ENCODE data around the gene KPTN. TPM values are rescaled to one million over a fixed set of nuclear protein-coding genes. Genes with fewer than 3 reads are reported as not detected.

KPTN gene
- 3.3 and 6.5 TPM in 2 replicates for total RNA-seq (2014; rRNA removed; shearing (Covaris generic))

DNA sequence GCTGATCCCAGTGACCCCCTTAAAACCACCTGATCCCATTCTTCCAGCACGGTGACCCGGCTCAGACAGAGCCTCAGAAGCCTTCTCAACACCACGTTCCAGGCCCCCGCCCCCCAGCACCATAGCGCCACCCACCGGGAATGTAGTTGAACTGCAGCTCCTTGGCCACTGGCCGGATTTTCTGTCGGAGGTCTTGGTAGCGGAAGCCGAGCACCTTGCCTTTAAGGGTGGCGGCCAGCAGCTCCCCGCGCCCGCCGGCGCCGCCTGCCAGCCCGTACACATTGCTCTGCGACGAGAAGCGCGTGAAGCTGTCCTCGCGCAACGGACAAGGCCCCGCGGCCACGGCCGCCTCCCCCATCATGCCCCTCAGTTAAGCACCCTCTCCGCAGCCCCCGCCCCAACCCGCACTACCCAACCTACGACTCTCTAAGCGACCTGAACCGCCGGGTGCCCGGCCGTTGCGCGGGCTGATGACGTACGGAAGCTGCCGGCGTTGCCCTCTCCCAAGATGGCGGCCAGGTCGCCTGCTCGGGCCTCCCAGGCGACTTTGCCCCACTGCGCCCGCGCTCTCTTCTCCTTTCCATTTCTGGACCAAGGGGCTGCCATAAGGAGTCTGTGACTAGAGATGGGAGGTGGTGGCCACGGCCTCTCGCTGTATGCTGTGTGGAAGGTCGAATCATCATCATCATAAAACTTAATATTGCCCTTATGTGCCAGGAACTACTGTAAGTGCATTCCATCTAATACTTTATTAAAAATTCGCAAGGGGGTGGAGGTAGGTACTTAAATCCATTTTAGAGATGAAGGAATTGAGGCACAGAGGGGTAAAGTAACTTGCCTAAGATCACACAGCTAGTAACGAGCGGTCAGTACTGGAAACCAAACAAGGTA lies at the start of gene KPTN:
Gene KPTN (minus strand): TSS at position 420 of the 891 bp plus-strand sequence. CDS start 59 bp downstream, at position 361.
- DNase-seq (ENCODE audit: low read depth), result peak; percentile 95

DNA sequence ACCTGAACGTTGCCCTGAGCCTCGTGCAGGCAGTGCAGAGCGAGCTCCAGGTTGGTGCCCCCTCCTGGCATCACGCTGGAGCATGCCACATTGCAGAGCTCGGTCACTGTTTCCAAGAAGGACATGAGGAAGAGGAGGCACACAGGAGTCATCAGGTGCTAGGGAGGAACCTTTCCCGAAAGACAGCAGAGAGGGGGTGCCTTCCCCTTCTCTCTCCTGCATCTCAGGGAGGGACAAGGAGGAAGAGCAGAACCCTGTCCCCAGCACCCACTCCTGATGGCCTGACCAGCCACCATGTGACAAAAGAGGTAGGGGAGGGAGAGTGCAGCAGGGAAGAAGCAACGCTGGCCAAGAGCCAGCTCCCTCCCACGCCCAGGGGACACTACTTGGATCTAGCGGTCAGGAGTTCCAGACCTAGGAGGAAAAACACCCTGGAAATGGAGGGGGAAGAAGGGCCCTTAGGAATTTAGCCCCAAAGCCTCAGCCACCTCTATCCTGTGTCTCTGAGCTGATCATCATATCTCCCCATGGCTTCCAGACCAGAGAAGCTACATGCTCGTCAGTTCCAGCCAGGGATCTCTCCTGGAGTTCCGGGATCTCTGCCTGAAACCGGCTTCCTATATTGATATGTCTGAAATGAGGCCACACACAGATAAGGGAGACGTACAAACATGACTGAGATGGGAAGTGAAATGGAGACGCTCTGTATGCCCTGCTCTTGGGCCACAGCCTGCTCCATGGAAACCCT lies 47.8 kb upstream of the KPTN start:
- no peak for DNase-seq (ENCODE audit: low read depth)

- DNase-seq (ENCODE audit: low read depth), result no peak
Measured at GRCh38 chr19:47529018-47529742, 45.2 kb upstream of the KPTN start.

DNA sequence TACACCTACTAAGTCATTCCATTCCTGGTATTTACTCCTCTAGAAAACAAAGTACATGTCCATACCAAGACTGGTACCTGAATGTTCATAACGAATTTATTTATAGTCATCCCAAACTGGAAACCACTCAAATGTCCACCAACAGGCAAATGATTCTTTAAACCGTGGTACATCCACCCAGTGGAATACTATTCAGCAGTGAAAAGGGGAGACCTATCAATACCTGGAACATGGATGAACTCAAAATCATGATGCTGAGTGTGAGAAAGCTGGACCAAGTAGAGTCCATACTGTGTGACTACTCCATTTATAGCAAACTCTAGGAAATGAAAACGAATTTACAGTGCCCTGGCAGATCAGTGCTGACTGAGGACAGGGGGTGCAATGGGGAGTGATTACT lies 42.8 kb upstream of the KPTN start:
- no peak for DNase-seq (ENCODE audit: low read depth)

DNA sequence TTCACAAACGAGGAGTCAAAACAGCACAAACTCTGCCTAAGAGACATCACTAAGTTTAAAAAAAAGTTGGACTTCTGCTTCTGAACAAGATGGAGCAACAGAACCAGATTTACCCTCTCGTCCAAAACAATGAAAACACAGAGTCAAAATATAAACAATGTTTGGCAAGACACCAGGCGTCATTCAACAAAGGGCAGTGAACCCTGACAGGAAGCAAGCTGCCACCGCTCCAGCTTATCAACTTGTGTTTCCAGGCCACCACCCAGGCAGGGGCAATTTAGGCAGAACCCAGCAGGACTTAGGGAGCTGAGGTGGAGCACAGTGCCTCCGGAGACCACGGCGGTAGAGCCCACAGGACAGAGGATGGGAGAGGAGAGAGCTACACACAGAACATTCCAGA lies 39.5 kb upstream of the KPTN start:
- DNase-seq (ENCODE audit: low read depth), result no peak

GRCh38 chr19:47521473-47522180 lies 37.6 kb upstream of the KPTN start:
- DNase-seq (ENCODE audit: low read depth), result no peak

DNA sequence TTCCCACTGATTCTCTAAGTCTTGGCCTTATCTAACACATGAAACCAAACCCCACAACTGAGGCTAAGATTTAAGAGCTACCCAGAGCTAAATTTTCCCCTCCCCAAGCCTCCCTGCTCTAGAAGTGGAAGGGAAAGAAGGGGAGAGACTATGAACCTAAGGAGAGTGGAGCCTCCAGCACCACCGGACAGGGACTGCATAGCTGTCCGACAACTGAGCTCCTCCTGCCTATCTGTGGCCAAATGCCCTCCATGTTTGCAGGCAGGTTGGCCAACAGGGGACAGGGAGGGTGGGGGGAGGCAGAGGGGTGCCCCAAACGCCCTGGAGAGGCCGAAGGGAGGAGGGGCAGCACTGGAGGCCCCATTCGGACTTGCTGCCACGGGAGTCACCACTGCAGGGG lies 36.8 kb upstream of the KPTN start:
- no peak for DNase-seq (ENCODE audit: low read depth)

- DNase-seq (ENCODE audit: low read depth), result no peak
Measured at GRCh38 chr19:47520343-47520806, 36.4 kb upstream of the KPTN start.

DNA sequence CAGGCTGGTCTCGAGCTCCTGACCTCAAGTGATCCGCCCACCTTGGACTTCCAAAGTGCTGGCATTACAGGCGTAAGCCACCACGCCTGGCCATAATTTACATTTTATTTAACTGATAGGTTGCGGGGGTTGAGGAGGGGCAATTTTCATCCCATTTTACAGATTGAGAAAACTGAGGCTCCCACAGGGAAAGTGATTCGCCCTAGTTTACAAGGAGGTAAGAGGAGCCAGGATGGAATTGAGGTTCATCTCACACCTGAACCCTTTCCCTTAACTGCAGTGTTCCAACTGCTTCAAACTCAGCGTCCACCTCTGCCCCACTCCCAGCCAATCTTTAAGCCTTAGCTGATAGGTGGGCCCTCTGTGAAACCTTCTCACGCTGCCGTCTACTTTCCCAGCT lies 34.8 kb upstream of the KPTN start:
- DNase-seq (ENCODE audit: low read depth), result no peak

DNA sequence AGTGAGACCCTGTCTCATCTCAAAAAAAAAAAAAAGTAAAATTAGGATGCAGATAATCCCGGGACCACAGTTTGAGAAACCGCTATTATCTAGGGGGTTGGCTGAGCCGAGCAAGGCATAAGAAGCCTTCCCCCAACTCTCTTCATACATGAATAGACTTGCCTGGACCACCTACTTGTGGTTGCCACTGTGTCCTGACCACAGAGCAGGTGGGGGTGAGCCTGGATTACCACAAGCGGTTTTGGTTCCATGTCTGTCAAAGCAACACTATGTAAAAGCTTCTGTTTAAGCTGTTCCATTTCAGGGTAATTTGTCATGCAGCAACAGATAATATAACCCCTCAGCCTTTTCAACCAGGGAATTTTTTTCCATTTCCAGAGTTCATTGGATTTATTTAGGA lies 34.1 kb upstream of the KPTN start:
- peak; percentile 28 for DNase-seq (ENCODE audit: low read depth)

- peak; percentile 100 for DNase-seq (ENCODE audit: low read depth)
Measured at GRCh38 chr19:47514869-47515588, 31.0 kb upstream of the KPTN start, which contains the start of gene NAPA. Gene NAPA, minus strand, starts transcription at chr19:47515063. Its CDS starts 123 bp downstream, at chr19:47514940.

- no peak for DNase-seq (ENCODE audit: low read depth)
Measured at GRCh38 chr19:47514151-47514868, 30.3 kb upstream of the KPTN start.

- DNase-seq (ENCODE audit: low read depth), result no peak
Measured at GRCh38 chr19:47512948-47513319, 28.9 kb upstream of the KPTN start.

GRCh38 chr19:47512183-47512947 lies 28.3 kb upstream of the KPTN start:
- no peak for DNase-seq (ENCODE audit: low read depth)

GRCh38 chr19:47511681-47512080 lies 27.7 kb upstream of the KPTN start:
- no peak for DNase-seq (ENCODE audit: low read depth)

DNA sequence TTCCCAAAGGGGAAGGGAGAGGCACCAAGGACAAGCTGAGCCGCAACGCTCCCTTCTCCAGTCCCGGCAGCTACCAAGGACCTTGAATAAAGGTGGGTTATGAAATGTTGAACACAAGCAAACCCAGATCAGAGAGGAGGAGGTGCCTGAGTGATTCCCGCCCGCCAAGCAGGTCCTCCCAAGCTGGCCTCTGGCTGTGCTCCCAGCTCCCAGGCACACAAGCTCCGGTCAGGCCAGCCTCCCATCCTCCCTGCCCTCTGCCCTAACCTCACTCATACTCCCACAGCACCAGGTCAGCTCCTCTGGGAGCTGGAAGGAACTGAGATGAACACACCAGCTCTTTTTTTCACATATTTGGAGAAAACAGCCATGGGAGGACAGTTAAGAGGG lies 27.1 kb upstream of the KPTN start:
- no peak for DNase-seq (ENCODE audit: low read depth)

DNA sequence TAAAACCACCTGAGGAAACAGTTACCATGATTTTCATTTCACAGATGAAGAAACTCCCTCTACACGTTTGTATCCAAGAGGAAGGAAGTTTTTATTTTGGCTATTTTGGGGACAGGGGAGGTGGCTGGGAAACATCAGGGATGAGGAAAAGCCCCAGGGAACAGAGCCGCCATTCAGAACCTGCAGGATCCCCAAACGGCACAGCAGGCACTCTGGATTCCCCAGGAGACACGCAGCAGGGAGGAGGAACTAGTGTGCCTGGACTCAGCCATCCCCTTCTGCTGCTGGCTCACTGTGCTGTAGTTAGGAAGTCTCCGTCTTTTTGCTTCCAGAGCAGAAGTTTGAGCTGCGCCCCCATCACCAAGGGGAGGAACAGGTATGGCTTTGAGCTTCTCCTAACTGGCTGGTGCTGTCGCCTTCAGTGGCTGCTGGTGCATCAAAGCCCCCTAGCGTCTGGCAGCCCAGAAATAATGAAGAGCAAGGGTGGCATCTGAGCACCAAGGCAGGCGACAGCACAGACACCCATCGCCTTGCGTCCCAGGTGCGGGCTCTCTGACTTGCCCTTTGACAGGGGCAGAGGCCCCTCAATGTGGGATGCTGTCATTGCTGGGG lies 26.6 kb upstream of the KPTN start:
- DNase-seq (ENCODE audit: low read depth), result no peak

DNA sequence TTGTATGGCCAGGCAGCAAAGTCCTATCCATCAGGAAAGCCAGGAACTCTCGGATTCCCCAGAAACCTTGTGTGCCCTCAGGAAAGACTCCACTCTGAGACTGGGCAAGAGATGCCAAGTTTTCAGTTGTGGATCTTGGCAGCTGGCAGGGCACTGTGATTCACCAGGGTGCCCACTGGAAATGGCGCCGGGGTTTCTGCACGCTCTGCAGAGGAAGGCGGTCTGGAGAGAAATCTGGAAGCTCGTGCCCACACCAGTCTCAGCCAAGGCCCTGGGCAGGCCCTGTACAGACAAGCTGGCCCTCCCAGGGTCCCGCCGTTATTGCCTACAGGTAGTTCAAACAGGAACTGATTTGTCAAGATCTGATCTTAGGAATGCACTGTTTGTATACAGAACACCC lies 26.0 kb upstream of the KPTN start:
- peak; percentile 33 for DNase-seq (ENCODE audit: low read depth)
